GM12873 (cell line): ENCODE results near the gene C2orf42.

Experiments
- TF ChIP-seq, protein P1 (sequence below): IDR thresholded peaks from 2 replicates; pipeline ENCODE4 v1.5.1; 2012; ENCODE audit warnings: low read depth, mild to moderate bottlenecking, moderate library complexity, low read length, control low read depth; ENCODE audit not compliant: insufficient read depth; ENCODE audit errors: missing control alignments

The C2orf42 gene

DNA sequence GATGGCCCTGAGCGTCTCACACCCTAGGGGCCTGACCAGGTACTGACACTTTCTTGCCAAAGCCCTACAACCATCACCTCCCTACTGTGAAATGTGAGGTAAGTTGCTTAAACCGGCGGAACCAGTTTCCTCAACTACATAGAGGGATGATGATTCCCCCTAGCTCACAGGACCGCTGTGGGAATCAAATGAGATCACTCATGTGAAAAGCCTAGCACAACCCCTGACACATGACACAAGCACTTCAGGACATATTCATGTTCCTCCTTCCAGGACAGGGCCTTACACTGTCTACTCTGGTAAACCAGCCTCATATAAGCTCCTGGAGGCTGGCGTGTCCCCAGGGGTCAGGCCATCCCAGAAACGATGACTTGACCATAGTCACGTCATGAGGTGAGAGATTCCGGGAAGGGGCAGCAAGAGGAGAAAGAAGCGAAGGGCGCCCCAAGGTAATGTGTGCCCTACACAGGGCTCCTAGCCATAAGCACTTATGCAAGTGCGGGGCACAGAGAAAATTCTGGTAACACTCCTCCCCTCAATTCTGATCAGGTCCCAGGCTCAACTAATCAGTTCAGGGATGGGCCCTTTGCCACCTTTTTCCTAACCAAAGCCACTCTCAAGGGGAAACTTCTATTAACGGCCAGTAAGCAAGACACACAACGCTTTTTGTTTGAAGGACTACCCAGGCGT lies 49.5 kb downstream of the C2orf42 start:
- TF ChIP-seq, protein P1, sequence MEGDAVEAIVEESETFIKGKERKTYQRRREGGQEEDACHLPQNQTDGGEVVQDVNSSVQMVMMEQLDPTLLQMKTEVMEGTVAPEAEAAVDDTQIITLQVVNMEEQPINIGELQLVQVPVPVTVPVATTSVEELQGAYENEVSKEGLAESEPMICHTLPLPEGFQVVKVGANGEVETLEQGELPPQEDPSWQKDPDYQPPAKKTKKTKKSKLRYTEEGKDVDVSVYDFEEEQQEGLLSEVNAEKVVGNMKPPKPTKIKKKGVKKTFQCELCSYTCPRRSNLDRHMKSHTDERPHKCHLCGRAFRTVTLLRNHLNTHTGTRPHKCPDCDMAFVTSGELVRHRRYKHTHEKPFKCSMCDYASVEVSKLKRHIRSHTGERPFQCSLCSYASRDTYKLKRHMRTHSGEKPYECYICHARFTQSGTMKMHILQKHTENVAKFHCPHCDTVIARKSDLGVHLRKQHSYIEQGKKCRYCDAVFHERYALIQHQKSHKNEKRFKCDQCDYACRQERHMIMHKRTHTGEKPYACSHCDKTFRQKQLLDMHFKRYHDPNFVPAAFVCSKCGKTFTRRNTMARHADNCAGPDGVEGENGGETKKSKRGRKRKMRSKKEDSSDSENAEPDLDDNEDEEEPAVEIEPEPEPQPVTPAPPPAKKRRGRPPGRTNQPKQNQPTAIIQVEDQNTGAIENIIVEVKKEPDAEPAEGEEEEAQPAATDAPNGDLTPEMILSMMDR = peak; percentile 80

DNA sequence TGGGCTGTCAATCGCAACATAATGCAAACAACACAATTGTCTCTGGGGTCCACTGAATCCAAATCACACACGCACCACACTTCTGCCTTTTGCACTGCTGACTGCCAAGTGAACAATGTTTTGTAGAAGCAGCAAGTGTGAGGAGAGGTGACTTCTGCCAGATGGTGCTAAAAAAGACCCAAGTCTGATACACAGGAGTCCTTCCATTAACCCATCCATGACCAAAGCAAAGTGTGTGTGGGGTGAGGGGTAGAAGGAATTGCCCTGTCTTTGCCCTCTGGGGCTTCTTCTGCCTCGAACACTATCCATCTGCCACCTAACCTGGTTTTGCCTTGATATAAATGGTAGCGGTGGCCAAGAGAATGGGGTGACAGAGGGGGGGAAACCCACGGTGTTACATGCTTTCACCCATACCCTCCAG lies 50.0 kb downstream of the C2orf42 start:
- TF ChIP-seq, protein P1 = no peak

DNA sequence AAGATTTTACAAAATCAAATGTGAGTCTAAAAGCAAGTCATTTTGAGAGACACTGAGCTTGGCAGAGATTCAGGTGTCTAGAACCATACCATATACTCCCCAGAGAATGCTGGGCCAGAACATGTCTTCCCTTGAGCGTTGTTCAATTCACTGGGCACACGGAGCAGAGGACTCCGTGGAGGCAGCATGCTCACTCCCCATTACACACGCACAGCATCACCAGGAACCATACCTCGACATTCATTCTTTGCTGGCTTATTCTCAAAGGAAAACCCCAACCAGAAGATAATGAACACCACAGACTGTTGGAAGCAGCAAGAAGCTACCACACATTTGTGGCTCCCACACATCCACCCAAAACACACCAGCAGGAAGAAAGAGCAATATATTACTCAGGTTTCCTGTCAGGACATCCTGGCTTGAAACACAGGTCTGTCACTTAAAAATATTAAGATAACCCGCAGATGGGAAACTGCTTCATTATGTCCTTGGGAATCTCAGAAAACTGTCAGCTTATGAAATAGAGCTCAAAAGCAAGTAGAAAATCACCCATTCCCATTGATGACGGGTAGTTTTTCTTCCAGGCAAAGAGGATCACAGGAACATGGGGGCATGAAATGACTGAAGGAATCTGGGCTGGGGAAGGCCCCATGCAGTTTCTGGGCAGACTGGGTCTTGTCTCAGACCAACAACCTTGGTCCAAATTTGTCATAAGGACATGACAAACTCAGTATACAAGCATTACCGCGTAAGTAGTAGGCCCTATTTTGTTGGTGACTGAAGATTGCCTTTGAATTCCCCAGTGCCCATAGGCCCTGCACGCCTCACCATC lies 57.1 kb downstream of the C2orf42 start:
- TF ChIP-seq, protein P1 = no peak

DNA sequence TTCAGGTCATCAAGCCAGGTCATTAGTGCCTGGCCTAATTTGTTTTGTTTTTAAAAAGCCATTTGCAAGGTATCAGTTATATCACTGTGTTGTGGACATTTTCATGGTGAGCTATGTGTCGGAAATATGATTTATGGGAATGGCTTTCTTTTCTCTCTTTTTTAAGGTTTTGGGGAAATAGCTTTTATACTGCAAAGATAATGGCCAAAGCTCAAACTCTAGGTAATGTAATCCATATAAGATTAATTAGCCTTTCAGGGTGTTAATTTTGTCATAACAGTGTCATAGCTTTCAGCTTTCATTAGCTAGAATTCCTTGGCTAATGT lies 57.7 kb downstream of the C2orf42 start:
- TF ChIP-seq, protein P1 = no peak

DNA sequence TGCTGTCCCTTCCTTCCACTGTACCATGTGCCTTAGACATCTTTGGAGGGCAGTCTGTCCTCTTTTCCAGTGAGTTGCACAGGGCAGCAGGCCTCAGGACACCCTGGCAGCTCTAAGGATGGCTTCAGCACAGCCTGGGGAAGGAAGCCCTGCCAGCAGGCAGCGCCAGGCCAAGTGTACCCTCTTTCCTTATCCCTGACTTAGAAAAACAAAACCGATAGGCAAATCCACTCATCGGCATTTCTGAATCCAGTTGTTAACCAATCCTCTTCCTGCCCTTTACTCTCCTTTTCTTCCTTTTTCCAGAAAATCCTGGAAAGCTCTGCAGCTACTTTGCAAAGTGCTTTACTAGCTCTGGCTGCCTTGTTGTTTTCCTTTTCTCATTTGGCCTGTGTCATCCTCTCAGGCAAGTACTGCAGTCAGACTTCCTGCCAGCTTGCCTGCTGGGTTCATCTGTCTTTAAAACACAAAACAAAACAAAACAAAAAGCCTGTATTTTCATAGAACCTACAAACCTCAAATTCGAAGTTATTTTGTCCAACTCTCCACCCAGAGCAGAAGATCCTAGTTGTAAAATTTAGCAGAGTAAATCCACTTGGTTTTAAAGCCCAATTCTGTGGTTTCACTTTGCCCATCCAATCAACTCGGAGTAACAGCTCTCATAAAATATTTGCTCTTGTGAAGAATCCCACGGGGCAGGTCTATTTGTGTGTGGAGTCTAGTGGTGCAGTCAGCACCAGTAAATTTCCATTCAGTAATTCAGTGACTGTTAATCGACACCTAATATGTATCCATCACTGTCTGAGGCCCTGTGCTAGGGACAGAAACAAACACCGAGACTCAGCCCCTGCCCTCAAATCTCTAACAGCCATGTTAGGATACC lies 58.3 kb downstream of the C2orf42 start:
- TF ChIP-seq, protein P1 = no peak

DNA sequence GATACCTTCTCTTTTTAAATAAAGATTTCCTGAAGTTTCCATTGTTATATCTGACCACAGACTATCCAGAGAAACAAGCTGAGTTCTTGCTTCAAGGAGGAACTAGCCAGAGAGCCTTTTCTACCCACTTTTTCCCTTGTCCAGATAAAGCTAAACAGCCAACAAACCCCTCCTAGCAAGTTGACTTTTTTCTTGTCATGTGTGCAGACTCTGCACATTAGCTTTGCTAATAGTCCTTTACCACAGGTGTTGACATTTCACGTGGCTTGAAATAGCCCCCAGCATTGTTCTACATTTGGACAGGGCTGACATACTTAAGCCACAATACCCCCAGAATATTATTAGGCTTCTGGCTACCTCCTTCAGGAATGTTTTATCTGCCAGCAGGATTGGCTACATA lies 62.8 kb downstream of the C2orf42 start:
- TF ChIP-seq, protein P1 = no peak

DNA sequence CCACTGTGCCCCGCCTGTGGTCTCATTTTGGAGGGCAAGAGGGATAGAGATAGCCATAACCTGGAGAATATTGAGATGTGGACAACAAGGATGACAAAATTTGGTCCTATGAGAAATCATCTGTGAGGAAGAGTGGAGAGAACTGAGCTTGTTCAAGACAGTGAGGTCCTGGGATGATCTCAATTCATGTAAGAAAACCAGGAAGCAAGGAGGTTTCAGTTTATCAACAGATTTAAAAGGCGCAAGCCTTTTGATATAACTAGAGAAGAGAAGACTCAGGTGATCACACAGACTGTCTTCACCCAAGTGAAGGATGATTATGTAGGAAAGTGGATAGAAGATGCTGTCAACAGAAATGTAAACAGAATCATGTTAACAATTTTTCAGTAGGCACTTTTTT lies 64.4 kb downstream of the C2orf42 start:
- TF ChIP-seq, protein P1 = no peak
